ENCODE data around the gene CATSPER1.

Gene CATSPER1

GRCh38 chr11:65992056-65992455 is 34.2 kb downstream of the CATSPER1 start:
- no peak for DNase-seq

GRCh38 chr11:65988791-65989592 is 37.3 kb downstream of the CATSPER1 start:
- DNase-seq: peak; percentile 96

- DNase-seq: no peak
Measured at GRCh38 chr11:65987336-65987735, 38.9 kb downstream of the CATSPER1 start.

- no peak for DNase-seq
Measured at GRCh38 chr11:65983589-65983987, 42.7 kb downstream of the CATSPER1 start.

- no peak for DNase-seq
Measured at GRCh38 chr11:65982824-65983588, 43.3 kb downstream of the CATSPER1 start.

- no peak for DNase-seq
Measured at GRCh38 chr11:65981972-65982823, 44.1 kb downstream of the CATSPER1 start.

- DNase-seq: no peak
Measured at GRCh38 chr11:65981101-65981740, 45.1 kb downstream of the CATSPER1 start.

GRCh38 chr11:65979261-65979759 is 47.0 kb downstream of the CATSPER1 start:
- no peak for DNase-seq

- DNase-seq: no peak
Measured at GRCh38 chr11:65978391-65979238, 47.7 kb downstream of the CATSPER1 start.

- no peak for DNase-seq
Measured at GRCh38 chr11:65977621-65978390, 48.5 kb downstream of the CATSPER1 start.

- no peak for DNase-seq
Measured at GRCh38 chr11:65976216-65977176, 49.8 kb downstream of the CATSPER1 start.

- DNase-seq: no peak
Measured at GRCh38 chr11:65975771-65976170, 50.5 kb downstream of the CATSPER1 start.

- DNase-seq: no peak
Measured at GRCh38 chr11:65973439-65974110, 52.7 kb downstream of the CATSPER1 start.

GRCh38 chr11:65972116-65972515 is 54.2 kb downstream of the CATSPER1 start:
- no peak for DNase-seq

GRCh38 chr11:65968600-65969482 is 57.4 kb downstream of the CATSPER1 start:
- DNase-seq: no peak

- DNase-seq: no peak
Measured at GRCh38 chr11:65967329-65967934, 58.8 kb downstream of the CATSPER1 start.
